HEK293 (cell line): ENCODE data around the gene EIF2B2.
A peak's percentile ranks its signal among the peaks of the same experiment; 100 is the strongest.

Source experiments
- CTCF ChIA-PET: fragments of 350-600 bp; formaldehyde crosslinking; extraction: SDS; loops from one replicate; lab custom pipeline; 2021; ENCODE audit warnings: antibody characterized with exemption; lab: Yijun Ruan, JAX
- POLR2A ChIA-PET: fragments of 300-600 bp; formaldehyde crosslinking; extraction: SDS; loops from one replicate; lab custom pipeline; 2020; ENCODE audit warnings: antibody characterized with exemption, inconsistent platforms; lab: Yijun Ruan, JAX
- H3K27ac ChIP-seq: fragments of 200-500 bp; sonication (Bioruptor generic); 2 replicates; pipeline ENCODE4 v1.5.1; 2014; ENCODE audit warnings: low read depth, low read length, control low read depth, inconsistent platforms; ENCODE audit errors: extremely low read depth
- H3K36me3 ChIP-seq, 2 experiments: fragments of 200-500 bp in 1 of 2; sonication (Bioruptor generic) in 1 of 2; 1 replicate in 1 of 2; 2 replicates in 1 of 2; pipeline ENCODE4 v1.5.1; 2014 to 2017; ENCODE audit warnings: inconsistent platforms in 2 of 2, low read length in 2 of 2; ENCODE audit not compliant: control insufficient read depth in 2 of 2, insufficient read depth in 1 of 2
- H3K4me1 ChIP-seq: fragments of 200-500 bp; sonication (Bioruptor generic); 2 replicates; pipeline ENCODE4 v1.5.1; 2014; ENCODE audit warnings: mild to moderate bottlenecking, low read length, inconsistent platforms; ENCODE audit not compliant: control insufficient read depth, insufficient read depth
- H3K4me3 ChIP-seq: 2 replicates; pipeline ENCODE4 v1.5.1; 2011; ENCODE audit warnings: low read depth, mild to moderate bottlenecking, control low read depth, low read length, moderate library complexity
- H3K9me3 ChIP-seq: fragments of 200-500 bp; sonication (Bioruptor generic); 2 replicates; pipeline ENCODE4 v1.5.1; 2014; ENCODE audit warnings: low read depth, low read length, inconsistent platforms; ENCODE audit not compliant: control insufficient read depth, insufficient read depth
- GLI2 ChIP-seq: fragments of 450-650 bp; formaldehyde crosslinking; IDR thresholded peaks from 2 replicates; pipeline ENCODE4; 2017; ENCODE audit warnings: missing biosample characterization, missing genetic modification characterization, low read depth, borderline replicate concordance
- OSR2 ChIP-seq: fragments of 450-650 bp; formaldehyde crosslinking; IDR thresholded peaks from 2 replicates; pipeline ENCODE4 v1.5.1; 2016; ENCODE audit warnings: missing biosample characterization, missing genetic modification characterization
- OVOL3 ChIP-seq: fragments of 450-650 bp; formaldehyde crosslinking; IDR thresholded peaks from 2 replicates; pipeline ENCODE4 v1.5.1; 2016; ENCODE audit warnings: missing biosample characterization, missing genetic modification characterization
- SCRT2 ChIP-seq: fragments of 450-650 bp; formaldehyde crosslinking; IDR thresholded peaks from 2 replicates; pipeline ENCODE4 v1.5.1; 2016; ENCODE audit warnings: missing biosample characterization, missing genetic modification characterization
- SP3 ChIP-seq: fragments of 450-650 bp; formaldehyde crosslinking; IDR thresholded peaks from 2 replicates; pipeline ENCODE4 v1.5.1; 2016; ENCODE audit warnings: missing biosample characterization, missing genetic modification characterization
- TRIM28 ChIP-seq: IDR thresholded peaks from 2 replicates; pipeline ENCODE4 v1.6.1; 2011; ENCODE audit warnings: low read length, control low read depth, borderline replicate concordance
- ZNF10 ChIP-seq: fragments of 450-650 bp; formaldehyde crosslinking; IDR thresholded peaks from 2 replicates; pipeline ENCODE4 v1.5.1; 2017; ENCODE audit warnings: missing biosample characterization, missing genetic modification characterization
- ZNF112 ChIP-seq: fragments of 450-650 bp; formaldehyde crosslinking; IDR thresholded peaks from 2 replicates; pipeline ENCODE4 v1.5.0; 2017; ENCODE audit warnings: missing biosample characterization, missing genetic modification characterization
- ZNF114 ChIP-seq: fragments of 450-650 bp; formaldehyde crosslinking; IDR thresholded peaks from 2 replicates; pipeline ENCODE4 v1.5.0; 2017; ENCODE audit warnings: missing biosample characterization, missing genetic modification characterization
- ZNF121 ChIP-seq: fragments of 450-650 bp; formaldehyde crosslinking; IDR thresholded peaks from 2 replicates; pipeline ENCODE4 v1.5.1; 2016; ENCODE audit warnings: missing biosample characterization, missing genetic modification characterization
- ZNF157 ChIP-seq: fragments of 450-650 bp; formaldehyde crosslinking; IDR thresholded peaks from 2 replicates; pipeline ENCODE4 v1.5.1; 2016; ENCODE audit warnings: missing biosample characterization, missing genetic modification characterization
- ZNF2 ChIP-seq: fragments of 450-650 bp; formaldehyde crosslinking; IDR thresholded peaks from 2 replicates; pipeline ENCODE4 v1.5.1; 2016; ENCODE audit warnings: missing biosample characterization, missing genetic modification characterization
- ZNF248 ChIP-seq: fragments of 450-650 bp; formaldehyde crosslinking; IDR thresholded peaks from 2 replicates; pipeline ENCODE4 v1.5.1; 2017; ENCODE audit warnings: missing biosample characterization, missing genetic modification characterization
- ZNF335 ChIP-seq: fragments of 450-650 bp; formaldehyde crosslinking; conservative IDR thresholded peaks from 2 replicates; pipeline ENCODE4 v1.5.1; 2016; ENCODE audit warnings: missing biosample characterization, missing genetic modification characterization
- ZNF514 ChIP-seq: fragments of 450-650 bp; formaldehyde crosslinking; IDR thresholded peaks from 2 replicates; pipeline ENCODE4 v1.5.1; 2016; ENCODE audit warnings: missing biosample characterization, missing genetic modification characterization
- ZNF521 ChIP-seq: fragments of 450-650 bp; formaldehyde crosslinking; IDR thresholded peaks from 2 replicates; pipeline ENCODE4 v1.5.1; 2017; ENCODE audit warnings: missing biosample characterization, mild to moderate bottlenecking, missing genetic modification characterization
- ZNF529 ChIP-seq: fragments of 450-650 bp; formaldehyde crosslinking; IDR thresholded peaks from 2 replicates; pipeline ENCODE4 v1.5.1; 2017; ENCODE audit warnings: missing genetic modification characterization, missing biosample characterization; ENCODE audit not compliant: insufficient replicate concordance
- ZNF549 ChIP-seq: fragments of 450-650 bp; IDR thresholded peaks from 2 replicates; pipeline ENCODE4 v1.5.1; 2018; ENCODE audit warnings: missing biosample characterization, missing genetic modification characterization, mild to moderate bottlenecking, inconsistent platforms, moderate library complexity
- ZNF555 ChIP-seq: fragments of 450-650 bp; formaldehyde crosslinking; conservative IDR thresholded peaks from 2 replicates; pipeline ENCODE4 v1.5.1; 2017; ENCODE audit warnings: missing biosample characterization, mild to moderate bottlenecking, missing genetic modification characterization, inconsistent platforms
- ZNF596 ChIP-seq: fragments of 450-650 bp; IDR thresholded peaks from 2 replicates; pipeline ENCODE4 v1.5.0; 2018; ENCODE audit warnings: missing biosample characterization, mild to moderate bottlenecking, missing genetic modification characterization, moderate library complexity
- ZNF626 ChIP-seq: fragments of 450-650 bp; sonication (Bioruptor Pico); formaldehyde crosslinking; IDR thresholded peaks from 2 replicates; pipeline ENCODE4 v1.5.1; 2018; ENCODE audit warnings: missing biosample characterization, missing genetic modification characterization, inconsistent platforms
- ZNF658 ChIP-seq: fragments of 450-650 bp; formaldehyde crosslinking; IDR thresholded peaks from 2 replicates; pipeline ENCODE4; 2016; ENCODE audit warnings: missing biosample characterization, missing genetic modification characterization
- ZNF707 ChIP-seq: fragments of 450-650 bp; formaldehyde crosslinking; IDR thresholded peaks from 2 replicates; pipeline ENCODE4 v1.5.1; 2016; ENCODE audit warnings: missing biosample characterization, missing genetic modification characterization
- ZNF776 ChIP-seq: fragments of 450-650 bp; formaldehyde crosslinking; IDR thresholded peaks from 2 replicates; pipeline ENCODE4 v1.5.0; 2017; ENCODE audit warnings: missing biosample characterization, missing genetic modification characterization, borderline replicate concordance
- ZSCAN16 ChIP-seq: fragments of 450-650 bp; formaldehyde crosslinking; IDR thresholded peaks from 2 replicates; pipeline ENCODE4 v1.5.1; 2016; ENCODE audit warnings: missing biosample characterization, missing genetic modification characterization
- TF ChIP-seq, protein P1 (sequence below): fragments of 450-650 bp; formaldehyde crosslinking; IDR thresholded peaks from 2 replicates; pipeline ENCODE4 v1.5.1; 2016; ENCODE audit warnings: missing biosample characterization, missing genetic modification characterization
- TF ChIP-seq, protein P2 (sequence below): fragments of 450-650 bp; formaldehyde crosslinking; IDR thresholded peaks from 2 replicates; pipeline ENCODE4 v1.5.1; 2016; ENCODE audit warnings: missing biosample characterization, missing genetic modification characterization
- TF ChIP-seq, protein P3 (sequence below): fragments of 450-650 bp; formaldehyde crosslinking; IDR thresholded peaks from 2 replicates; pipeline ENCODE4 v1.5.1; 2016; ENCODE audit warnings: missing biosample characterization, missing genetic modification characterization
- TF ChIP-seq, protein P4 (sequence below): fragments of 450-650 bp; formaldehyde crosslinking; IDR thresholded peaks from 2 replicates; pipeline ENCODE4 v1.5.1; 2016; ENCODE audit warnings: missing biosample characterization, missing genetic modification characterization

EIF2B2 gene

GRCh38 chr14:75002392-75003249, at the start of gene EIF2B2:
Gene EIF2B2 (plus strand): TSS chr14:75002921. CDS start chr14:75002991, 70 bp downstream.
- Histone ChIP-seq H3K4me3 (peak within 1 kb of the TSS; percentile 83), H3K36me3 (peaks cover 28 to 38% of the 10 kb centered on the region in 2 experiments), H3K27ac (peak within 1 kb of the TSS; percentile 55), H3K4me1 (no peaks in the 10 kb centered on the region), H3K9me3 (no peaks in the 10 kb centered on the region)
- CTCF ChIA-PET: interaction anchor here (1.0 to 2.7 kb wide), 3 partner anchors 56 to 63 kb away, joined by 3 to 10 read pairs (median 3); no protein-coding TSS in a partner anchor
- POLR2A ChIA-PET: interaction anchor here (0.5 to 1.7 kb wide), 5 partner anchors 16 to 101 kb away, joined by 3 to 6 read pairs (median 5); partner anchors contain the start of genes PGF and RPS6KL1
- no peak for TF ChIP-seq ZNF529 (tag by site-specific recombination)
- no peak for TF ChIP-seq ZNF248
- no peak; the same call in 1 of the 2 replicates for TF ChIP-seq OSR2 (tag by site-specific recombination)
- TF ChIP-seq ZNF514 (tag by site-specific recombination): no peak
- TF ChIP-seq, protein P1, sequence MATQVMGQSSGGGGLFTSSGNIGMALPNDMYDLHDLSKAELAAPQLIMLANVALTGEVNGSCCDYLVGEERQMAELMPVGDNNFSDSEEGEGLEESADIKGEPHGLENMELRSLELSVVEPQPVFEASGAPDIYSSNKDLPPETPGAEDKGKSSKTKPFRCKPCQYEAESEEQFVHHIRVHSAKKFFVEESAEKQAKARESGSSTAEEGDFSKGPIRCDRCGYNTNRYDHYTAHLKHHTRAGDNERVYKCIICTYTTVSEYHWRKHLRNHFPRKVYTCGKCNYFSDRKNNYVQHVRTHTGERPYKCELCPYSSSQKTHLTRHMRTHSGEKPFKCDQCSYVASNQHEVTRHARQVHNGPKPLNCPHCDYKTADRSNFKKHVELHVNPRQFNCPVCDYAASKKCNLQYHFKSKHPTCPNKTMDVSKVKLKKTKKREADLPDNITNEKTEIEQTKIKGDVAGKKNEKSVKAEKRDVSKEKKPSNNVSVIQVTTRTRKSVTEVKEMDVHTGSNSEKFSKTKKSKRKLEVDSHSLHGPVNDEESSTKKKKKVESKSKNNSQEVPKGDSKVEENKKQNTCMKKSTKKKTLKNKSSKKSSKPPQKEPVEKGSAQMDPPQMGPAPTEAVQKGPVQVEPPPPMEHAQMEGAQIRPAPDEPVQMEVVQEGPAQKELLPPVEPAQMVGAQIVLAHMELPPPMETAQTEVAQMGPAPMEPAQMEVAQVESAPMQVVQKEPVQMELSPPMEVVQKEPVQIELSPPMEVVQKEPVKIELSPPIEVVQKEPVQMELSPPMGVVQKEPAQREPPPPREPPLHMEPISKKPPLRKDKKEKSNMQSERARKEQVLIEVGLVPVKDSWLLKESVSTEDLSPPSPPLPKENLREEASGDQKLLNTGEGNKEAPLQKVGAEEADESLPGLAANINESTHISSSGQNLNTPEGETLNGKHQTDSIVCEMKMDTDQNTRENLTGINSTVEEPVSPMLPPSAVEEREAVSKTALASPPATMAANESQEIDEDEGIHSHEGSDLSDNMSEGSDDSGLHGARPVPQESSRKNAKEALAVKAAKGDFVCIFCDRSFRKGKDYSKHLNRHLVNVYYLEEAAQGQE (tag by site-specific recombination): no peak
- TF ChIP-seq ZNF112 (tag by site-specific recombination): no peak
- 0 out of 2 replicates have a peak, but pooled peaks have one; percentile 56 for TF ChIP-seq ZNF10 (tag by site-specific recombination)
- TF ChIP-seq ZNF114: no peak
- TF ChIP-seq, protein P2, sequence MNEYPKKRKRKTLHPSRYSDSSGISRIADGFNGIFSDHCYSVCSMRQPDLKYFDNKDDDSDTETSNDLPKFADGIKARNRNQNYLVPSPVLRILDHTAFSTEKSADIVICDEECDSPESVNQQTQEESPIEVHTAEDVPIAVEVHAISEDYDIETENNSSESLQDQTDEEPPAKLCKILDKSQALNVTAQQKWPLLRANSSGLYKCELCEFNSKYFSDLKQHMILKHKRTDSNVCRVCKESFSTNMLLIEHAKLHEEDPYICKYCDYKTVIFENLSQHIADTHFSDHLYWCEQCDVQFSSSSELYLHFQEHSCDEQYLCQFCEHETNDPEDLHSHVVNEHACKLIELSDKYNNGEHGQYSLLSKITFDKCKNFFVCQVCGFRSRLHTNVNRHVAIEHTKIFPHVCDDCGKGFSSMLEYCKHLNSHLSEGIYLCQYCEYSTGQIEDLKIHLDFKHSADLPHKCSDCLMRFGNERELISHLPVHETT: no peak
- TF ChIP-seq ZNF549 (tag by site-specific recombination): no peak
- TF ChIP-seq ZNF626 (tag by site-specific recombination): no peak
- TF ChIP-seq, protein P3, sequence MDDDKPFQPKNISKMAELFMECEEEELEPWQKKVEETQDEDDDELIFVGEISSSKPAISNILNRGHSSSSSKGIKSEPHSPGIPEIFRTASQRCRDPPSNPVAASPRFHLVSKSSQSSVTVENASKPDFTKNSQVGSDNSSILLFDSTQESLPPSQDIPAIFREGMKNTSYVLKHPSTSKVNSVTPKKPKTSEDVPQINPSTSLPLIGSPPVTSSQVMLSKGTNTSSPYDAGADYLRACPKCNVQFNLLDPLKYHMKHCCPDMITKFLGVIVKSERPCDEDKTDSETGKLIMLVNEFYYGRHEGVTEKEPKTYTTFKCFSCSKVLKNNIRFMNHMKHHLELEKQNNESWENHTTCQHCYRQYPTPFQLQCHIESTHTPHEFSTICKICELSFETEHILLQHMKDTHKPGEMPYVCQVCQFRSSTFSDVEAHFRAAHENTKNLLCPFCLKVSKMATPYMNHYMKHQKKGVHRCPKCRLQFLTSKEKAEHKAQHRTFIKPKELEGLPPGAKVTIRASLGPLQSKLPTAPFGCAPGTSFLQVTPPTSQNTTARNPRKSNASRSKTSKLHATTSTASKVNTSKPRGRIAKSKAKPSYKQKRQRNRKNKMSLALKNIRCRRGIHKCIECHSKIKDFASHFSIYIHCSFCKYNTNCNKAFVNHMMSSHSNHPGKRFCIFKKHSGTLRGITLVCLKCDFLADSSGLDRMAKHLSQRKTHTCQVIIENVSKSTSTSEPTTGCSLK (tag by site-specific recombination): no peak
- no peak for TF ChIP-seq TRIM28
- TF ChIP-seq SCRT2: no peak
- TF ChIP-seq GLI2: no peak
- TF ChIP-seq ZSCAN16: no peak
- TF ChIP-seq ZNF776 (tag by site-specific recombination): no peak
- TF ChIP-seq ZNF121 (tag by site-specific recombination): no peak
- no peak for TF ChIP-seq ZNF555 (tag by site-specific recombination)
- TF ChIP-seq, protein P4, sequence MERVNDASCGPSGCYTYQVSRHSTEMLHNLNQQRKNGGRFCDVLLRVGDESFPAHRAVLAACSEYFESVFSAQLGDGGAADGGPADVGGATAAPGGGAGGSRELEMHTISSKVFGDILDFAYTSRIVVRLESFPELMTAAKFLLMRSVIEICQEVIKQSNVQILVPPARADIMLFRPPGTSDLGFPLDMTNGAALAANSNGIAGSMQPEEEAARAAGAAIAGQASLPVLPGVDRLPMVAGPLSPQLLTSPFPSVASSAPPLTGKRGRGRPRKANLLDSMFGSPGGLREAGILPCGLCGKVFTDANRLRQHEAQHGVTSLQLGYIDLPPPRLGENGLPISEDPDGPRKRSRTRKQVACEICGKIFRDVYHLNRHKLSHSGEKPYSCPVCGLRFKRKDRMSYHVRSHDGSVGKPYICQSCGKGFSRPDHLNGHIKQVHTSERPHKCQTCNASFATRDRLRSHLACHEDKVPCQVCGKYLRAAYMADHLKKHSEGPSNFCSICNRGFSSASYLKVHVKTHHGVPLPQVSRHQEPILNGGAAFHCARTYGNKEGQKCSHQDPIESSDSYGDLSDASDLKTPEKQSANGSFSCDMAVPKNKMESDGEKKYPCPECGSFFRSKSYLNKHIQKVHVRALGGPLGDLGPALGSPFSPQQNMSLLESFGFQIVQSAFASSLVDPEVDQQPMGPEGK: peak; percentile 98
- TF ChIP-seq SP3: peak; percentile 77
- peak; percentile 55; the same call in 1 of the 2 replicates for TF ChIP-seq ZNF335 (tag by site-specific recombination)
- no peak for TF ChIP-seq ZNF521 (tag by site-specific recombination)
- TF ChIP-seq ZNF658 (tag by site-specific recombination): no peak
- 0 out of 2 replicates have a peak, but pooled peaks have one; percentile 21 for TF ChIP-seq OVOL3 (tag by site-specific recombination)
- no peak for TF ChIP-seq ZNF596 (tag by site-specific recombination)
- TF ChIP-seq ZNF2: 0 out of 2 replicates have a peak, but pooled peaks have one; percentile 11
- no peak for TF ChIP-seq ZNF707 (tag by site-specific recombination)
- TF ChIP-seq ZNF157 (tag by site-specific recombination): no peak
